HG03196 (cell line): ENCODE data around the gene RASGRF2.
"Not testable (repeated sequence)": the region's sequence is repeated elsewhere in the genome, so short reads cannot be mapped to it uniquely, and the experiment has no call there.

ENCODE experiments used
- ATAC-seq: cut with Tn5 transposase; IDR thresholded peaks from one replicate; pipeline ENCODE4 v1.9.1; 2021; ENCODE audit not compliant: unreplicated experiment

RASGRF2 gene

DNA sequence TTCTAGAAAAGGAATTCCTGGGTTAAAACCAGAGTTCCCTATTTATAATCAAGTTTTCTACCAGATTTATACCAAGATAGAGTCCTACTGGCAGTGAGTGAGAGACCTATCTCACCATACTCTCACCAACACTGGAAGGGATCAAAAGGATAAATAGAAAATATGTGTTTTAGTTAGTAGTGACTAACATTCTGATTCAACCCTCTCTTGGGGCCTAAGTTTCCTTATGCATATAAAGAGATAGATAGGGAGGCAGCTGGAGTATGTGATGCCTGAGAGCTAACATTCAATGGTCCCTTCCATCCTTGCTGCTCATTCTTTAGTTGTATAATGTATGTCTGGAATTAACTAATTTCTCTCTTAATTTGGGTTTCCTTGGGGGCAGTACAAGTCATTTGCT, 304.9 kb downstream of the RASGRF2 start:
- ATAC-seq: no peak

DNA sequence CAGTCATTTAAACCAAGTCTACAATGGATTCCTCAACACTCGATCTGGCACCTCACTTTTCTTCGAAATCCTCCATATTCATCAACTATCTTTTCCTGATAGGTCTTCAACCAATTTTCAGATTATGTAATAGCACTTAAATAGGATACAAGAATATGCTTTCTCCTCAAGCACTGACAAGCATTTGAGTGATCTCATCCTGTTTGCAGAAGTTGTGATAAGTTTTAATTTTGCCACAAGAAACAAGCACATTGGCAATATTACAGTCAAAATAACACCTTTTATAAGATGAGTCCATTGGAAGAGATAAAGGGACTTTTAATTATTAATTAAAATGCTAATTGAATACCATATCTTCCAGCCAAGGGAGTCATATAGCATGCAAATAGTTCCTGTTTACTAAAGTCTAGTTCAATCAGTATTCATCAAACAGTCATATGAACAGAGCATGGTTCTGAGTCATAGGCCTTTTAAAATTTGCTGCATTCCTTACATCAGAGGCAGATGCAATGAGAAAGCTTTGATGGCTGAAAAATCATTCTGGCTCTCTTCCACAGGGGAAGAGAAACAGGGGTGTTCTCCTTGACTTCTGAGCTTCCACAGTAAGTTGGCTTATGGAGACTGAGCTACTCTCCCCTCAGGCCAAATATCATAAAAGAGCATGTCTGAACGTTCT, 308.5 kb downstream of the RASGRF2 start:
- ATAC-seq: no peak

DNA sequence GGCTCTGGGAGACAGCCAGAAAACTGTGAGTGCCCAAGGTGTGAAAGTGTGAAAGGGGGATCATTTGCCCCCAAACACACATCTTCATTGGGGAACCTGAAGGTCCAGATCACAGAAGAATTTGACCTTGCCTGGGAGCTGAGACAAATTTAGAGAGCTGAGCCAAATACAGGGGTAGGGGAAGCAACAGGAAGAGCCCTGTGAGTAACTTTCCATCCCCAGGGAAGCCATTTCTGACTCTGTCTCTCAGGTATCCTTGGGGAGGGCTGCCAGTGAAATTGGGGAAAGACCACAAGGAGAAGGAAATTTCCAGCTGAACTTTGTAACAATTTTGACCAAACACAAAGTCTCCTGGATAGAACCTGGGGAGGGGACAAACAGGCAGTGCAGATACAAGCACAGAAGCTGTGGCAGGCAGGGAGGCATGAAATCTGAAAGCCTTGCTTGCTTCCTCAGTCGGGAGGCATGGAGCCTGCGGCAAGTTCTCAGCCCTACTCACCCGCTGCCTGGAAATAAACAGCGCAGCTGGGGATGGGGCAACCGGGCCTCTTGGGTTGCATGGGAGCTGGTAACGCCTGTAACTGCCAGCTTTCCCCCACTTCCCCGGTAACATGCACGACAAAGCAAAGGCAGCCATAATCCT, 309.7 kb downstream of the RASGRF2 start:
- ATAC-seq: no peak

DNA sequence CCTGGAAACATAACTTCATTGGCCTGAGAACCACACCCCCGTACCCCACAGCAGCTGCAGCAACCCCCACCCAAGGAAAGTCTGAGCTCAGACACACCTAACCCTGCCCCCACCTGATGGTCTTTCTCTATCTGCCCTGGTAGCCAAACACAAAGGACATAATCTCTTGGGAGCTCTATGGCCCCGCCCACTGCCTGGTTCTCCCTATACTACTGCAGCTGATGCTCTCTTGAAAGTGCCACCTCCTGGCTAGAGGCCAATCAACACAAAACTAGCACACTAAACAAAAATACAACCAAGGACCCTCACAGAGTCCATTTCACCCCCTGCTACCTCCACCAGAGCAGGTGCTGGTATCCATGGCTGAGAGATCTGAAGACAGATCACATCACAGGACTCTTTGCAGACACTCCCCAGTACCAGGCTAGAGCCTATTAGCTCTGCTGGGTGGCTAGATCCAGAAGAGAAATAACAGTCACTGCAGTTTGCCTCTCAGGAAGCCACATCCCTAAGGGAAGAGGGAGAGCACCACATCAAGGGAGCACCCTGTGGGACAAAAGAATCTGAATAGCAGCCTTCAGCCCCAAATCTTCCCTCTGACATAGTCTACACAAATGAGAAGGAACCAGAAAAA, 310.3 kb downstream of the RASGRF2 start:
- not testable (repeated sequence) for ATAC-seq
